Measurements from ENCODE around the gene SLC36A3.

Gene SLC36A3

GRCh38 chr5:151280443-151280842 lies 23.1 kb downstream of the SLC36A3 start:
- H3K27ac ChIP-seq (replicated peaks), result no peak overlapping the region
- H3K27me3 ChIP-seq (ENCODE audit: insufficient read depth, poor library complexity, severe bottlenecking), result no peaks in the 10 kb centered on the region
- TF ChIP-seq CTCF (IDR thresholded peaks at IDR 0.05; ENCODE audit: insufficient read depth, low read length) (no peak), SPI1 (IDR thresholded peaks at IDR 0.05; ENCODE audit: borderline replicate concordance, low read depth) (no peak), POLR2AphosphoS5 (IDR thresholded peaks at IDR 0.05; ENCODE audit: low read depth) (no peak), GABPA (IDR thresholded peaks at IDR 0.05; ENCODE audit: low read depth) (no peak), REST (IDR thresholded peaks at IDR 0.05; ENCODE audit: insufficient replicate concordance, low read depth) (no peak)
- DNase-seq (ENCODE audit: low read depth in 1 of 2, low spot score in 1 of 2), result no peak
- no peak overlapping the region for H3K4me3 ChIP-seq (replicated peaks; ENCODE audit: insufficient read depth, low read length)

- H3K4me3 ChIP-seq (replicated peaks; ENCODE audit: insufficient read depth, low read length), result no peak overlapping the region
- H3K27me3 ChIP-seq (ENCODE audit: insufficient read depth, poor library complexity, severe bottlenecking), result no peaks in the 10 kb centered on the region
- no peak overlapping the region for H3K27ac ChIP-seq (replicated peaks)
- no peak for TF ChIP-seq CTCF (IDR thresholded peaks at IDR 0.05; ENCODE audit: insufficient read depth, low read length)
- TF ChIP-seq GABPA (IDR thresholded peaks at IDR 0.05; ENCODE audit: low read depth), result no peak
- TF ChIP-seq SPI1 (IDR thresholded peaks at IDR 0.05; ENCODE audit: borderline replicate concordance, low read depth), result no peak
- TF ChIP-seq POLR2AphosphoS5 (IDR thresholded peaks at IDR 0.05; ENCODE audit: low read depth), result no peak
- no peak for TF ChIP-seq REST (IDR thresholded peaks at IDR 0.05; ENCODE audit: insufficient replicate concordance, low read depth)
- no peak for DNase-seq (ENCODE audit: low read depth in 1 of 2, low spot score in 1 of 2)
These were observed 24.7 kb downstream of the SLC36A3 start for GRCh38 chr5:151278845-151279244.

GRCh38 chr5:151275803-151276202 lies 27.8 kb downstream of the SLC36A3 start:
- no peak for TF ChIP-seq REST (IDR thresholded peaks at IDR 0.05; ENCODE audit: insufficient replicate concordance, low read depth)
- TF ChIP-seq POLR2AphosphoS5 (IDR thresholded peaks at IDR 0.05; ENCODE audit: low read depth), result no peak
- no peak for TF ChIP-seq CTCF (IDR thresholded peaks at IDR 0.05; ENCODE audit: insufficient read depth, low read length)
- no peak for TF ChIP-seq GABPA (IDR thresholded peaks at IDR 0.05; ENCODE audit: low read depth)
- no peak for TF ChIP-seq SPI1 (IDR thresholded peaks at IDR 0.05; ENCODE audit: borderline replicate concordance, low read depth)
- Histone ChIP-seq H3K4me3 (replicated peaks; ENCODE audit: insufficient read depth, low read length) (no peak overlapping the region), H3K27ac (replicated peaks) (no peak overlapping the region), H3K27me3 (ENCODE audit: insufficient read depth, poor library complexity, severe bottlenecking) (no peaks in the 10 kb centered on the region)
- no peak for DNase-seq (ENCODE audit: low read depth in 1 of 2, low spot score in 1 of 2)

All from HL-60 (cell line).